ENCODE measurements around the gene TMEM263.

TMEM263 gene

GRCh38 chr12:106950591-106950990 lies 5.1 kb upstream of the TMEM263 start:
- DNase-seq = no peak

GRCh38 chr12:106953352-106954250 lies 2.1 kb upstream of the TMEM263 start:
- DNase-seq = no peak

GRCh38 chr12:106954462-106955376 lies 988 bp upstream of the TMEM263 start:
- DNase-seq = no peak

GRCh38 chr12:106956048-106956578 lies 406 bp downstream of the TMEM263 start:
- DNase-seq = no peak

GRCh38 chr12:106957583-106957982 lies 1.9 kb downstream of the TMEM263 start:
- no peak for DNase-seq

- no peak for DNase-seq
Observed at GRCh38 chr12:106960443-106960842, 4.7 kb downstream of the TMEM263 start.

- DNase-seq = no peak
Observed at GRCh38 chr12:106962286-106962685, 6.6 kb downstream of the TMEM263 start.

- no peak for DNase-seq
Observed at GRCh38 chr12:106964526-106964925, 8.8 kb downstream of the TMEM263 start.

- no peak for DNase-seq
Observed at GRCh38 chr12:106971065-106971464, 15.4 kb downstream of the TMEM263 start.

- DNase-seq = no peak
Observed at GRCh38 chr12:106973545-106973944, 17.8 kb downstream of the TMEM263 start.

- no peak for DNase-seq
Observed at GRCh38 chr12:106974511-106974910, 18.8 kb downstream of the TMEM263 start.

- no peak for DNase-seq
Observed at GRCh38 chr12:106975098-106975497, 19.4 kb downstream of the TMEM263 start.

- no peak for DNase-seq
Observed at GRCh38 chr12:106975993-106976658, 20.4 kb downstream of the TMEM263 start.

- DNase-seq = no peak
Observed at GRCh38 chr12:106976668-106977067, 21.0 kb downstream of the TMEM263 start.

- no peak for DNase-seq
Observed at GRCh38 chr12:106978035-106978800, 22.5 kb downstream of the TMEM263 start.

GRCh38 chr12:106980944-106981343 lies 25.2 kb downstream of the TMEM263 start:
- no peak for DNase-seq

- DNase-seq = no peak
Observed at GRCh38 chr12:106981788-106982187, 26.1 kb downstream of the TMEM263 start.

GRCh38 chr12:106982229-106982628 lies 26.5 kb downstream of the TMEM263 start:
- no peak for DNase-seq

- DNase-seq = no peak
Observed at GRCh38 chr12:106984588-106985137, 29.0 kb downstream of the TMEM263 start.

- DNase-seq = no peak
Observed at GRCh38 chr12:106985479-106985878, 29.8 kb downstream of the TMEM263 start.

GRCh38 chr12:106986135-106986534 lies 30.4 kb downstream of the TMEM263 start:
- no peak for DNase-seq
